Measurements from ENCODE around the gene B3GALT2.

B3GALT2 gene

GRCh38 chr1:193181985-193182384 is 4.4 kb downstream of the B3GALT2 start:
- no peak for DNase-seq (ENCODE audit: low read depth)

- no peak for DNase-seq (ENCODE audit: low read depth)
Measured at GRCh38 chr1:193181536-193181935, 4.9 kb downstream of the B3GALT2 start.

- DNase-seq (ENCODE audit: low read depth) = no peak
Measured at GRCh38 chr1:193179094-193179493, 7.3 kb downstream of the B3GALT2 start.

- no peak for DNase-seq (ENCODE audit: low read depth)
Measured at GRCh38 chr1:193176788-193177187, 9.6 kb downstream of the B3GALT2 start.

- no peak for DNase-seq (ENCODE audit: low read depth)
Measured at GRCh38 chr1:193176113-193176512, 10.3 kb downstream of the B3GALT2 start.

GRCh38 chr1:193157360-193157759 is 29.1 kb downstream of the B3GALT2 start:
- DNase-seq (ENCODE audit: low read depth) = no peak

- DNase-seq (ENCODE audit: low read depth) = no peak
Measured at GRCh38 chr1:193156822-193157142, 29.6 kb downstream of the B3GALT2 start.

- no peak for DNase-seq (ENCODE audit: low read depth)
Measured at GRCh38 chr1:193156117-193156821, 30.1 kb downstream of the B3GALT2 start.

GRCh38 chr1:193144999-193145398 is 41.4 kb downstream of the B3GALT2 start:
- no peak for DNase-seq (ENCODE audit: low read depth)

GRCh38 chr1:193144361-193144938 is 42.0 kb downstream of the B3GALT2 start:
- DNase-seq (ENCODE audit: low read depth) = no peak

GRCh38 chr1:193143285-193143684 is 43.1 kb downstream of the B3GALT2 start:
- DNase-seq (ENCODE audit: low read depth) = no peak

- DNase-seq (ENCODE audit: low read depth) = no peak
Measured at GRCh38 chr1:193142409-193142808, 44.0 kb downstream of the B3GALT2 start.

- DNase-seq (ENCODE audit: low read depth) = no peak
Measured at GRCh38 chr1:193141804-193142203, 44.6 kb downstream of the B3GALT2 start.

GRCh38 chr1:193140254-193140653 is 46.2 kb downstream of the B3GALT2 start:
- DNase-seq (ENCODE audit: low read depth) = no peak

GRCh38 chr1:193131266-193131860 is 55.0 kb downstream of the B3GALT2 start:
- no peak for DNase-seq (ENCODE audit: low read depth)

Measured in stimulated activated CD4-positive, alpha-beta T cell treated with anti-CD3 and anti-CD28 coated beads, Interleukin-2, amount 100 ng/mL, for 4 hours (primary cell).